A549 (cell line): ENCODE data around the gene CIT. TPM values are rescaled to one million over a fixed set of nuclear protein-coding genes. Genes with fewer than 3 reads are reported as not detected.

ENCODE experiments used
- ATAC-seq, 2 experiments: fragments of 200-7000 bp in 1 of 2; fragments of >200 bp in 1 of 2; cut with Nextera tagmentation in 1 of 2; cut with Tn5 transposase in 1 of 2; 3 replicates each; pipeline versions ENCODE4 v1.8.0 to v1.9.1; 2018 to 2020; ENCODE audit warnings: mild to moderate bottlenecking in 1 of 2, moderate library complexity in 1 of 2
- CTCF ChIA-PET: fragments of 300-600 bp; sonication (Branson Sonifier 250); formaldehyde crosslinking; extraction: SDS; loops from one replicate; lab custom pipeline; 2021; ENCODE audit warnings: antibody characterized with exemption, inconsistent platforms; lab: Yijun Ruan, JAX
- POLR2A ChIA-PET: fragments of 350-600 bp; formaldehyde crosslinking; extraction: SDS; loops from one replicate; lab custom pipeline; 2021; ENCODE audit warnings: antibody characterized with exemption, inconsistent platforms; lab: Yijun Ruan, JAX
- DNase-seq, 2 experiments: peaks; one replicate each; pipeline versions ENCODE4 v3.0.0 to v3.0.0-alpha.2; 2011 to 2016; ENCODE audit warnings: low read depth in 1 of 2, low spot score in 1 of 2
- FAIRE-seq: peaks from 2 replicates; lab custom pipeline; 2011; peaks lifted over from hg19 to GRCh38; lab: Jason Lieb, UNC
- H3K27ac ChIP-seq, 2 experiments: fragments of >200 bp; sonication (Bioruptor Twin); formaldehyde crosslinking; 3 replicates each; pipeline ENCODE4 v1.5.1; 2016 to 2017
- H3K4me1 ChIP-seq: fragments of >200 bp; sonication (Bioruptor Twin); formaldehyde crosslinking; 3 replicates; pipeline ENCODE4 v1.6.1; 2016
- H3K4me2 ChIP-seq: fragments of >200 bp; sonication (Bioruptor Twin); formaldehyde crosslinking; 3 replicates; pipeline ENCODE4 v1.6.1; 2016
- H3K4me3 ChIP-seq: fragments of >200 bp; sonication (Bioruptor Twin); formaldehyde crosslinking; 3 replicates; pipeline ENCODE4 v1.5.1; 2016
- H3K9me3 ChIP-seq: fragments of >200 bp; sonication (Bioruptor Twin); formaldehyde crosslinking; 3 replicates; pipeline ENCODE4 v1.6.1; 2016
- ATOH8 ChIP-seq: fragments of 250-450 bp; sonication (Bioruptor Pico); IDR thresholded peaks from 2 replicates; pipeline ENCODE4 v1.5.0; 2020; ENCODE audit warnings: low read depth, mild to moderate bottlenecking, moderate library complexity
- CEBPB ChIP-seq, 2 experiments: fragments of >200 bp in 1 of 2; sonication (Bioruptor Twin) in 1 of 2; formaldehyde crosslinking in 1 of 2; IDR thresholded peaks; 2 replicates each; pipeline ENCODE4 v1.6.1; 2012 to 2016
- CHD2 ChIP-seq: fragments of 150-350 bp; IDR thresholded peaks from 2 replicates; pipeline ENCODE4 v1.6.1; 2014; ENCODE audit warnings: low read length; ENCODE audit not compliant: partially characterized antibody
- CHD4 ChIP-seq: fragments of 200-600 bp; sonication (generic); IDR thresholded peaks from 2 replicates; pipeline ENCODE4 v1.6.1; 2016; ENCODE audit warnings: antibody characterized with exemption, mild to moderate bottlenecking, borderline replicate concordance
- E2F6 ChIP-seq: IDR thresholded peaks from 2 replicates; pipeline ENCODE4 v1.6.1; 2012; ENCODE audit warnings: low read depth, borderline replicate concordance
- EHMT2 ChIP-seq: fragments of 200-600 bp; sonication (generic); IDR thresholded peaks from 2 replicates; pipeline ENCODE4 v1.6.1; 2016; ENCODE audit warnings: antibody characterized with exemption, low read depth, mild to moderate bottlenecking, moderate library complexity
- FOSB ChIP-seq: fragments of 250-450 bp; sonication (Bioruptor Pico); IDR thresholded peaks from 2 replicates; pipeline ENCODE4 v1.5.0; 2020; ENCODE audit warnings: mild to moderate bottlenecking, moderate library complexity
- FOXS1 ChIP-seq: fragments of 250-450 bp; sonication (Bioruptor Pico); IDR thresholded peaks from 2 replicates; pipeline ENCODE4 v1.5.0; 2020; ENCODE audit warnings: mild to moderate bottlenecking, moderate library complexity
- HDAC2 ChIP-seq: fragments of 200-600 bp; sonication (generic); IDR thresholded peaks from 2 replicates; pipeline ENCODE4 v1.6.1; 2016
- HMGXB4 ChIP-seq: fragments of 250-450 bp; sonication (Bioruptor Pico); IDR thresholded peaks from 2 replicates; pipeline ENCODE4 v1.5.0; 2021; ENCODE audit warnings: mild to moderate bottlenecking, moderate library complexity, borderline replicate concordance
- JUNB ChIP-seq: fragments of >200 bp; sonication (Bioruptor Twin); formaldehyde crosslinking; IDR thresholded peaks from 2 replicates; pipeline ENCODE4 v1.6.1; 2016
- MAFK ChIP-seq: fragments of 450-650 bp; IDR thresholded peaks from 2 replicates; pipeline ENCODE4 v1.6.1; 2014; ENCODE audit not compliant: partially characterized antibody
- NPAS2 ChIP-seq: fragments of 250-450 bp; sonication (Bioruptor Pico); IDR thresholded peaks from 2 replicates; pipeline ENCODE4 v1.8.0; 2022; ENCODE audit warnings: mild to moderate bottlenecking, moderate library complexity, borderline replicate concordance
- NR3C1 ChIP-seq: fragments of >200 bp; sonication (Bioruptor Twin); formaldehyde crosslinking; IDR thresholded peaks from 3 replicates; pipeline ENCODE4 v1.6.1; 2017
- PBX3 ChIP-seq: IDR thresholded peaks from 2 replicates; pipeline ENCODE4 v1.6.1; 2012
- PHF8 ChIP-seq: fragments of 200-600 bp; sonication (generic); IDR thresholded peaks from 2 replicates; pipeline ENCODE4 v1.6.1; 2016; ENCODE audit warnings: low read depth, mild to moderate bottlenecking, antibody characterized with exemption, moderate library complexity, borderline replicate concordance
- POLR2AphosphoS2 ChIP-seq: conservative IDR thresholded peaks from 2 replicates; pipeline ENCODE4 v1.6.1; 2012; ENCODE audit warnings: low read length, improper control_type of control experiment, inconsistent platforms
- RAD21 ChIP-seq, 2 experiments: fragments of >200 bp in 1 of 2; sonication (Bioruptor Twin) in 1 of 2; formaldehyde crosslinking in 1 of 2; IDR thresholded peaks in 1 of 2; conservative IDR thresholded peaks in 1 of 2; 2 replicates in 1 of 2; 3 replicates in 1 of 2; pipeline ENCODE4 v1.6.1; 2012 to 2018; ENCODE audit warnings: inconsistent platforms in 1 of 2
- RCOR1 ChIP-seq: fragments of 150-350 bp; IDR thresholded peaks from 2 replicates; pipeline ENCODE4 v1.6.1; 2014; ENCODE audit warnings: antibody characterized with exemption, low read length, low read depth
- SREBF2 ChIP-seq: fragments of 450-650 bp; IDR thresholded peaks from 2 replicates; pipeline ENCODE4 v1.6.1; 2014; ENCODE audit warnings: mild to moderate bottlenecking, moderate library complexity
- USF2 ChIP-seq: fragments of 450-650 bp; IDR thresholded peaks from 2 replicates; pipeline ENCODE4 v1.6.1; 2014; ENCODE audit warnings: antibody characterized with exemption
- ZC3H11A ChIP-seq: fragments of 450-650 bp; IDR thresholded peaks from 2 replicates; pipeline ENCODE4 v1.6.1; 2014; ENCODE audit warnings: antibody characterized with exemption, mild to moderate bottlenecking
- ZFP36 ChIP-seq: fragments of 450-650 bp; IDR thresholded peaks from 2 replicates; pipeline ENCODE4 v1.6.1; 2014; ENCODE audit warnings: borderline replicate concordance; ENCODE audit not compliant: partially characterized antibody
- ZNF302 ChIP-seq: fragments of 250-450 bp; sonication (Bioruptor Pico); IDR thresholded peaks from 2 replicates; pipeline ENCODE4 v1.9.0; 2021; ENCODE audit warnings: inconsistent platforms, mild to moderate bottlenecking, moderate library complexity
- ZSCAN20 ChIP-seq: fragments of 250-450 bp; sonication (Bioruptor Pico); IDR thresholded peaks from 2 replicates; pipeline ENCODE4 v1.8.0; 2022; ENCODE audit warnings: mild to moderate bottlenecking, moderate library complexity
- WGBS: methylation state at CpG from one replicate; pipeline ENCODE4 v1.1.6; 2017; ENCODE audit errors: missing lambda C conversion rate; 5-methylcytosine and 5-hydroxymethylcytosine counted together
- polyA plus RNA-seq, 4 experiments: library from polyadenylated mRNA; depleted of rRNA in 3 of 4; stranded (reverse); fragments of >200 nt; fragmentation: RNase III in 1 of 4; extraction: RNeasy Plus Mini Kit Qiagen cat#74134 plus additional on column Dnase treatment in 1 of 4; gene quantifications; 2 replicates in 3 of 4; 3 replicates in 1 of 4; pipeline ENCODE4 v1.2.3, GENCODE V29; 2011 to 2017
- TF ChIP-seq, protein P1 (sequence below): fragments of >200 bp; sonication (Bioruptor Twin); formaldehyde crosslinking; IDR thresholded peaks from 3 replicates; pipeline ENCODE4 v1.6.1; 2016
- TF ChIP-seq, protein P2 (sequence below): fragments of >200 bp; sonication (Bioruptor Twin); formaldehyde crosslinking; IDR thresholded peaks from 2 replicates; pipeline ENCODE4 v1.6.1; 2016

The CIT gene
- polyA plus RNA-seq, 2 of the 4 experiments (the other 2 are of a cell fraction) = 12.5 to 25.4 TPM

DNA sequence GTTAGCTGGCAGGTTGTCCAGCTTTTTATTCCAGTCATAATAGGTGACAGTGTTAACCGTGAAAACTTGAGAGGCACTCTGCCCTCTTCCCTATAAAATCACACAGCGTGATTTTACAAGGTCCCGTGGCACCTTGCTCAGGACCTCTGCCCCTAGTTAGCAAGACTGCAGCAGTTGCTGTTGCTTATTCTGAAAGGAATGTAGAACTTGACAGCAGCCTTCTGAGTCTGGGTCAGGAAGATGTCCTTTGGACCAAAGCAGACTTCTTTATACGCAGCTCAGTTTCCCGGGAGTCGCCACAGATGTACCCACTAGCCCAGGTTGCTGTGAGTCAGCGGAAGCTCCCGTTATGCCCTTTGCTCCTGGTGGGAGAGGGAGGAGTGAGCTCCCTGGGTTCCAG is 196.0 kb downstream of the CIT start:
- no peak overlapping the region for H3K4me3 ChIP-seq
- ChIA-PET POLR2A (no interaction called here), CTCF (interaction anchor here (2.1 to 2.3 kb wide), 2 partner anchors 13 to 14 kb away, joined by 6 to 11 read pairs; partner anchors contain the start of gene PRKAB1)
- no peak overlapping the region for H3K4me2 ChIP-seq
- FAIRE-seq = no peak
- TF ChIP-seq JUNB = no peak
- TF ChIP-seq, protein P1, sequence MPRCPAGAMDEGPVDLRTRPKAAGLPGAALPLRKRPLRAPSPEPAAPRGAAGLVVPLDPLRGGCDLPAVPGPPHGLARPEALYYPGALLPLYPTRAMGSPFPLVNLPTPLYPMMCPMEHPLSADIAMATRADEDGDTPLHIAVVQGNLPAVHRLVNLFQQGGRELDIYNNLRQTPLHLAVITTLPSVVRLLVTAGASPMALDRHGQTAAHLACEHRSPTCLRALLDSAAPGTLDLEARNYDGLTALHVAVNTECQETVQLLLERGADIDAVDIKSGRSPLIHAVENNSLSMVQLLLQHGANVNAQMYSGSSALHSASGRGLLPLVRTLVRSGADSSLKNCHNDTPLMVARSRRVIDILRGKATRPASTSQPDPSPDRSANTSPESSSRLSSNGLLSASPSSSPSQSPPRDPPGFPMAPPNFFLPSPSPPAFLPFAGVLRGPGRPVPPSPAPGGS = no peak
- no peak for TF ChIP-seq SREBF2
- no peak for TF ChIP-seq HMGXB4
- TF ChIP-seq, protein P2, sequence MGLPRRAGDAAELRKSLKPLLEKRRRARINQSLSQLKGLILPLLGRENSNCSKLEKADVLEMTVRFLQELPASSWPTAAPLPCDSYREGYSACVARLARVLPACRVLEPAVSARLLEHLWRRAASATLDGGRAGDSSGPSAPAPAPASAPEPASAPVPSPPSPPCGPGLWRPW = no peak
- no peak for TF ChIP-seq CHD4
- TF ChIP-seq CHD2 = no peak
- no peak for TF ChIP-seq PHF8
- no peak for TF ChIP-seq MAFK
- no peak for TF ChIP-seq CEBPB (IDR thresholded peaks at IDR 0.05)
- no peak for TF ChIP-seq ZSCAN20 (CRISPR knock-in tag)
- TF ChIP-seq USF2 = no peak
- no peak for TF ChIP-seq POLR2AphosphoS2
- TF ChIP-seq NR3C1 = no peak
- no peak for TF ChIP-seq ATOH8 (CRISPR knock-in tag)
- no peak for TF ChIP-seq ZFP36
- TF ChIP-seq E2F6 = no peak
- no peak for TF ChIP-seq EHMT2
- TF ChIP-seq, all 56 proteins: peak for 0
- Histone ChIP-seq H3K9me3 (no peaks in the 10 kb centered on the region), H3K4me1 (peaks cover 14% of the 10 kb centered on the region; the same call in 1 of the 3 replicates), H3K27ac (no peak overlapping the region)
- DNase-seq (no peak), ATAC-seq (no peak)
- WGBS = 90% methylated on average over 8 of the region's 8 CpGs

DNA sequence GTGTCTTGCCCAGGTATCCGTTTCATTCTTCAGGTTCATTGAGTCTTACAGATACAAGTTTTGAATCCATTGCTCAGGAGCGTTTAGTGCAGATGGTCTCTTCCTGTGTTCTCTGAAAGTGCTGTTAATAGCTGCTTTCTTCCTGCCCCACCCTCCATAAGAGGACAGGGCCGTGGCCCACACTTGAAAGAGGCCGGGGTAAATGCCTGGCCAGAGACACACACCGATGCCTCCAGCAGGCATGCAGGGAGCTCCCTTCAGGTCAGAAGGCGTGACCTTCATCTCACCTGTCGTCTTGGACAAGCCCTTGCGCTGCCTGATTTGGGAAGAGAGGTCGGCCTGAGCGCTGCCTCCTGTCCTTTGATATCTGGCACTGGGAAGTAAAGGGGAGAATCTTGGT is 197.6 kb downstream of the CIT start:
- POLR2A ChIA-PET = no interaction called here
- Histone ChIP-seq H3K4me1 (peaks cover 8% of the 10 kb centered on the region; the same call in 1 of the 3 replicates), H3K4me2 (no peak overlapping the region), H3K27ac (no peak overlapping the region), H3K9me3 (no peaks in the 10 kb centered on the region), H3K4me3 (no peak overlapping the region)
- no peak for FAIRE-seq
- TF ChIP-seq CHD2 (no peak), FOSB (CRISPR knock-in tag) (no peak), POLR2AphosphoS2 (no peak), RAD21 (conservative IDR thresholded peaks at IDR 0.05 in 1 of 2, IDR thresholded peaks at IDR 0.05 in 1 of 2) (no peak), PBX3 (no peak), ZNF302 (CRISPR knock-in tag) (no peak), ZC3H11A (no peak), HMGXB4 (no peak), FOXS1 (no peak), RCOR1 (no peak), NPAS2 (no peak), MAFK (no peak), HDAC2 (no peak), SREBF2 (no peak)
- TF ChIP-seq, protein P2 = no peak
- no peak for DNase-seq
- no peak for ATAC-seq
- CTCF ChIA-PET = interaction anchor here (1.0 to 1.3 kb wide), 2 partner anchors 16 to 1303 kb away, joined by 3 to 4 read pairs; partner anchors contain the start of gene SUDS3
- WGBS = 94% methylated on average over 10 of the region's 10 CpGs
